ENCODE data around the gene EHD4.

- no peak for TF ChIP-seq POLR2A (IDR thresholded peaks at IDR 0.05; ENCODE audit: low read length)
- no peak for TF ChIP-seq GATA1 (IDR thresholded peaks at IDR 0.05; ENCODE audit: low read depth, low read length)
Measured at GRCh38 chr15:42016971-42017370, 44.6 kb upstream of the EHD4 start.

All from erythroblast (primary cell).